Limb (tissue), 2 donors: ENCODE results near the gene RHBDD3.
"Not testable (repeated sequence)": the region's sequence is repeated elsewhere in the genome, so short reads cannot be mapped to it uniquely, and the experiment has no call there.

Source experiments
- DNase-seq, 2 donors: peaks; one replicate each; pipeline ENCODE4 v3.0.0-alpha.2; 2016; ENCODE audit errors: extremely low spot score in 2 of 2

RHBDD3 gene

DNA sequence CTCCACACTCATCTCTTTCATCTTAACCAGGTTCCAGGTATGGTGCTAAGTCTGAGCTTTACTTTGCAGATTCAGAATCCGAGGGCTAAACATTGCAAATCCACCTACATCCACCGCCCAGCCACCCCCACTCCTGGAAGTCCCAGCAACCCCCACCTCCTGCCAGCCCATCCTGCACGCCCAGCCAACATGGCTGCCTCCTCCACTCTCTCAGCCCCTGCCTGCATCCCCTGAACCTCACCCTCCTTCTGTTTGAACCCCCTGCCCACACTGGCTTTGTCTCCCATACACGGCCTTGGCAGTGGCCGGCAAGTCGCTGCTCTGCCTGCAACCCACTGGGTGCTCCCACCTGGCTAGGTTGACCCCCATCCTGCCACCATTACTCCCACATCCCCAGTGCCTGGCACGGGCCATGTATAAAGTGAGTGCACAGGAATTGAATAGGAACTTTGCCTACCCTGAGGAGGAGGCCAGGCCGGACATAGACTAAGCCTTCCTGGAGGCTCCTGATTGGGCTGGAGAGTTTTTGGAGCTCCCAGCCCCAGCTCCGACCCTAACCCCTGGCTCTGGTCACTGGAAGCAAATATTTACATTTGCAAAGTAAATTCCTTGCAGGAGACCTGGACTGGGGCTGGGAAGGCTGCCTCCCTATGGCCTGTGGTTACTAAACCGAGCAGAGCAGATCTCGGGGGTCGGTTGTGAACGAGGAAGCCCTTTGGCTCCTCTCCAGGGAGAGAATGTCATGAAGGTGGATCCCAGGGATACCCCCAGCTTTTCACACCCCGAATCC is 47.7 kb downstream of the RHBDD3 start:
- DNase-seq: no peak

DNA sequence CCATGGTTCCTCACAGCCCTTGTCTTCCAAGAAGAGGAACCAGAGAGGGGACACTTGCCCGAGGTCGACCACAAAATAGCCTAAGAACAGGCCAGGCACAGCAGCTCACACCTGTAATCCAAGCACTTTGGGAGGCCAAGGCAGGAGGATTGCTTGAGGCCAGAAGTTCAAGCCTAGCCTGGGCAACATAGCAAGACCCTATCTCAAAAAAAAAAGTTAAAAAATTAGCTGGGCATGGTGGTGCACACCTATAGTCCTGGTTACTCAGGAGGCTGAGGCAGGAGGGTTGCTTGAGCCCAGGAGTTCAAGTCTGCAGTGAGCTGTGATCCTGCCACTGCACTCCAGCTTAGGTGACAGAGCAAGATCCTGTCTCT is 48.4 kb downstream of the RHBDD3 start:
- not testable (repeated sequence) for DNase-seq

DNA sequence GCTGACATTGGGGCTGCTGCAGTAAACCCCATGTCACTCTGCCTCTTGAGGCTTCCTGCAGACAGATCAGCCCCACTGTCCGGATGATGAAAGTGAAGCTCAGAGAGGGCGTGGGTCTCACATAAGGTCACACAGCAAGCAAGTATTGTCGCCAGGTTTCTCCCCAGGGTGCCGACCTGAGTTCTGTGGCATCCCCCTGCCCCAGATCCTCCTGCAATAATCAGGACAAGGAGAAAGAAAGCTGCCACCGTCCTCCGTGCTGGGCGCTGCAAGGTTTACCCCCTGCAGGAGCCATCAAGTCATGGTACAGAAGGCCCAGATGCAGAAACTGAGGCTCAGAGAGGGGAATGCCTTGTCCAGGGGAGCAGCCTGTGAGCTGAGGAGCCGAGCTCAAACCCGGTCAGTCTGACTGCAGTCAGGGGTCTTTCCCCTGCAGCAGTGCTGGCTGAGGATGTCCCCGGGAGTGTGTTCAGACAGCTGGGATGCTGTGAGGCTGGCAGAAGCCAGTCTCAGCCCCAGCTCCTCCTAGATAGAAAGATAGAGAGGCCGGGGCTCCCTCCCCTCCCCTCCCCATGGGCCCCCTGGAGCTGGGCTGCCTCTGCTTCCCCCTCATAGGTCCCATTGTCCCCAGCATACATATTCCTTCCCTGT is 48.9 kb downstream of the RHBDD3 start:
- DNase-seq: no peak

DNA sequence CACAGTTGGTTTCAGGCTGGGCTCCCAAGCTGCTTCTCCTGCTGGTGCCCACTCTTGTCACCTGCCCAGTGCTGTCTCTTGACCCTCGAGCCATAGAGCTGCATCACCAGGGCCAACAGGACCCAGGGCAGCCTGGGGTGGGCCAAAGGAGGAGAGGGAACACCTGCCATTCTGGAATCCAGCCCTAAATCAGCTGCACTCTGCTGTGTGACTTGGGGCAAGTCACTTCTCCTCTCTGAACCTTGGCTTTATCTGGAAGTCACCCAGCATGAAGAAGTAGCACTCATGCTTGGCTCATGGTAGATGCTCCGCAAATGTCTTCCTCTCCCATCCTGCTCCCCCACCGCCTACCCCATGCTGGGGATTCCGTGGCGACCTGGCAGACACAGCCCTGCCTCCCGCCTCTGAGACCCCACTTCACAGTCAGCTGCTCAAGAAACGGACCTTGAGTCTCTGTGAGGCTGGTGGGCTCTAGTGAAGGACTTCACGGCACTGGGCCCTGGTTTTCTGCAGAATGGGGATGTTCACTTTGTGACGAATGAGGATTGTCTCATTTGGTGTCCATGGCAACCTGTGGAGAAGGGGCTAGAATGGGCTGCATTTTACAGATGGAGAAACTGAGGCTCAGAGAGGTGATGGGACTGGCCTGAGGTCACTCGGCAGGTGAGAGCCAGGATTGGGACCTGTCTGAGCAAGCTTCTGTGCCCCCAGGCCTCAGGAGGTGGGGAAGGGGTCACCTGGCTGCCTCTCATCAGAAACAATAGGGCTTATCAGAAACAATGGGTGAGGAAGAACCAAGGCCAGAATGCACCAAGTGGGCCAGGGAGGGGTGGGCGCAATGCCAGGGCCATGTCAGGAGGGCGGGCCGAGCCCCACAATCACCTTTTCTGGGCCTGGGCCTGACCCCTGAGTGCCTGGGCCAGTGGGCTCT is 49.7 kb downstream of the RHBDD3 start:
- no peak for DNase-seq

DNA sequence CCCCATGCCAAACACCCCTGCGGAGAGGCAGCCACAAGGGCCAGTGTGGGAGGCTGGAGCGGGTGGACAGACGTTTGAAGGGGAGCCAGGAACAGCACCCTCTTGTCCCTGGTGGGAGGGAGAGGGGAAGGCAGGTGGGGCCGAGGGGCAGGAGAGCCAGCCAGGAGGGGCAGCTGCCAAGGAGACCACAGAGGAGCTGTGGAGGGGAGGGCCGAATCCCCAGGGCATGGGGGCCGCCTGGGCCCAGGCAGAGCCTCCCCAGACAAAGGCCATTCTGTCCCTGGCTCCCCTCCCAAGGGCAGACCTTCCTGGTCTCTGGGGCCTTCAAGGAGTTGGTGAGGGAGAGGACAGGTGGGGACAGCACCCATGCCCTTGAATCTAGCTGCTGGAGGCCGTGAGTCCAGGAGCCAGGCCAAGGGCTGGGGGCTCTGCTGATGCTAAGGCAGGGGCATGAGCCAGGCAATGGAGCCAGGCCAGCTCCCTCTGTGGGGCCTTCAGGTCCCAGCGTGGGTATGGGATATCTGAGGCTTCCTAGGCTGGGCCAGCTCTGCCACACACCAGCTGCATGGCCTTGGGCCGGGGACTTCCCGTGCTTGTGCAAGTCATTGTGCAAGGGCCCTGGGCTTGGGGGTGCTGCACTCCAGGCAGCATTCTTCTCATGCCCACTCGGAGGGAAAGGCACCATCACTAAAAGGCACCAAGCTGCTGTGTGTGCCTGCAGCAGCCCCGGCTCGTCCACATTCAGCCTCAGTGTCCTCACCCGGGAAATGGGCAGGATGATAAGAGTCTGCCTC is 50.7 kb downstream of the RHBDD3 start:
- DNase-seq: no peak

DNA sequence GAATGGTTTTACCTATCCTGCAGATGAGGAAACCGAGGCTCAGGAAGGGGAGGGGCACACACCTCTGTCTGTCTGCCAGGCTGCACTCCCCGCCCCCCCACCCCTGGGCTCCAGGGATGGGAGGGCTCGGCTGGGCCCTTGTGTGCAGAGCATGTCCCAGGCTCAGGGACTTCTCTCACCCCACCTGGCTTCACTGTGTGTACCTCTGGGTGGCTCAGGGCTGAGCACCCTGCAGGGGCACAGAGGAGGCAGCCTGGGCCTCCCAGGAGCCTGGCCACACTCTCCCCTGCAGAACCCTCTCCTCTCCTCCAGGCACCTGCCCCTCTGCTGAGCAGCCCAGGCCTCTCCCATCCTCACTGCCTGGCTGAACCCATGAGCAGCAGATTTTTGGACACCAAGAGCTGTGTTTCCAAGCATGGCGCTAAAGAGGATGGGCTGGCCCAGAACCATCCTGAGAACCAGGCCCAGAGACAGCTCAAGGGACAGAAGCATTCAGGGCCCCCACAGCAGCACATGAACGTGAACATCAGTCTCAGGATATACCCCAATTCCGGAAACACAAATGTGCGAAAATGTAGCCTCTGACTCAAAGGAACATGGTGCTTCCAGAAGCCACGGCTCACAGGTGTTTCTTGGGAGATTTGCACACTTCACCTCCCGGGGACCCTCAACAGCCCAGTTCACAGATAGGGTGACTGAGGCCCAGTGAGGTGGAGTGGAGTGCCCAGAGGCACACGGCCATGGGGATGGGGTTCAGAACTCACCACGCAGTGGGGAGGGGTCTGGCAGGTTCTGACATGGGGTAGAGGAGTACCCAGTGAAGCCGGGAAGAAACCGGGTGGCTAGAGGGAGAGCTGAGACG is 51.5 kb downstream of the RHBDD3 start:
- no peak for DNase-seq

DNA sequence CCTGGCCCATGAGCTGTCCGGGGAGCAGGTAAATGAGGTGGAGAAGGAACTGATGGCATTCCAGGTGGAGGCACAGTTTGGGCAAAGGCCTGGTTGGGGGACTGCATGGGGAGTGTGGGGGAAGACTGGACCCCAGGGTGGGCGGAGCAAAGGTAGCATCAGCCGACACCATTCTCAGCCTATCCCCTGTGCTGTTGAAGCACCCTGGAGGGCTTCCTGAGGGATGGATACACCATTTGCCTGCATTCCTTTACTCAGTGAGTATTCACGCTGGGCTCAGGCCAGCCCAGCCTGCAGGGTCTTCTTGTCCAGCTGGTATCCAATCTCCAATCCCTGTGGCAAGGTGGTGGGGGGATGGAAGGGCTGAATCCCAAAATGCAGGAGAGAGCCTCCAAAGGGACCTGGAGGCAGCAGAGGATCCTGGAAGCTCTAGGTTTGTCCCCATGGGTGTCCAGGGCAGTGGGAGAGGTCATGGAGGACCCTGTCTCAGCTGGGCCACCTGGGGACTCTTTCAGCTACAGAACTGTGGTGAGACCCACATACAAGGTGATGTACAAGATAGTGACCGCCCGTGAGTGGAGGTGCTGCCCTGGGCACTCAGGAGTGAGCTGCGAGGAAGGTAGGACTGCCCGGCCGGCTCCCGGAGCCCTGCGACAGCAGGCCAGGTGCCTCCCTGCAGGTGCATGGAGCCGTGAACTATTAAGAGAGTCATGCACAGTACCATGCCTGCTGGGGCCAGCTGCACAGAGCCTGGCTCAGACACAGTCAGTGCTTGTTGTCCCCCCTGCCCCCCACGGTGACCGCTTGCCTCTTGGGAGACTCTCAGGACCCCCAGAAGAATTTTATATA is 52.5 kb downstream of the RHBDD3 start:
- DNase-seq: no peak

DNA sequence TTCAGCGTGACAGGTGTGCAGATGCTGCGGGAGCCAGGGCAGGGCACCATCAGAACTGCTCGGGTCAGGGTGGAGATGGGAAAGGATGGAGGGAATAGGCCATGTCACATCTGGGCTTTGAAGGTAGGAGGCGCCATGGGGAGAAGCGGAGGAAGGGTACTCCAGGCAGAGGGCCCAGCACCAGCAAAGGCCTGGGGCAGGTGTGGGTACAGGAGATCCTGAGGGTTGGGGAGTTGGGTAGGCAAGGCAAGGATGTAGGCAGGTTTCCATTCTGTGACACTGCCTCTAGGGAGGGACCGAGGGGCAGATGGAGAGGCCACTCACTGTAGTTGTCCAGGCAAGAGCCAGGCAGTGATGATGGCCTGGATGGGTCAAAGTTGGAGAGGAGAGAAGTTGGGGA is 53.5 kb downstream of the RHBDD3 start:
- DNase-seq: no peak

DNA sequence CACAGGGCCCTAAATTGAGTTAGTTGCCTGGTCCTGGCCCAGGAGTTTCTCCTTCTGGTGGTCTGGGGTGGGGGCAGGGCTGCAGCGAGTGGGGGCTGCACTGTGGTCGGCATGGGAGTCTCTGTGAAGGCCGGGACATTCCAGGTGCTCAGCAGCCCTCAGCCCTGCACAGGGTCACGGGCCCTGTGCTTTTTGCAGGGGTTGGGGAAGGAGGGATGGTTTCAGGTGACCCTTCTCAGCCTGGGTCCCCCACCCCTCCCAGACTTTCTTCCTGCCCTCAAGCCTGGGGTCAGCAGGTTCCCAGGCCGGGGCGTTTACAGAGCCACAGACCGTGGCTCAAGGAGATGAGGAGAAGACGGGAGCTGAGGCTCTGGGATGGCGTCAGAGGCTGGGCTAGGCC is 54.3 kb downstream of the RHBDD3 start:
- no peak for DNase-seq

DNA sequence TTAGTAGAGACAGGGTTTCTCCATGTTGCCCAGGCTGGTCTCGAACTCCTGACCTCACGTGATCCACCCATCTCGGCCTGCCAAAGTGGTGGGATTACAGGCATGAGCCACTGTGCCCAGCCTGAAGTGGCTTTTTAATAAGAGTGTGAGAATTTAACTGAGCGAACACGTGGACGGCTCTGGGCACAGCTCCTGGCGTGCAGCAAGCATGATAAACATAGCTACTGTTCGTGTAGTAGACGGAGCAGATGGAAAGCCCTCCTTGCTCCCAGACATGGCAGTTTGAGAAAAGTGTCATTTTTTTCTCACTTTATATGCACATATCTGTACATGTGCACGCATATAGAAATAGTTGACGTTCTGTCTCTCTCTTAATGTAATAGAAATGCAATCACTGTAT is 55.0 kb downstream of the RHBDD3 start:
- no peak for DNase-seq

DNA sequence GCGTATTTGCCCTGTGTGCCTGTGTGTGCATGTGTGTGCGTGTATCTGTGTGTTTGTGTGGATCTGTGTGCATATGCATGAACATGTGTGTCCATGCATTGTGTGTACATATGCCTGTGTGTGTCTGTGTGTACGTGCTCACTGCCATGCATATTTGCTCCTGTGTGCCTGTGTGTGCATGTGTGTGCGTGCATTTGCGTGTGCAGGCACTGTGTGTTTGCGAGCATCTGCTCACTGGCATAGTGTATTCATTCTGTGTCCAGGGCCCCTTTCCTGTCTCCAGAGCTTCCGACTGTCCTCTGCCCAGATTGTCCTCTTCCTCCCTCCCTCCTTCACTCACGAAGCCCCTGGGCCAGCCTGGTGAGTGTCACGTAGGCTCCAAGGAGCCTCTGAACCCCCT is 56.3 kb downstream of the RHBDD3 start:
- DNase-seq: no peak

DNA sequence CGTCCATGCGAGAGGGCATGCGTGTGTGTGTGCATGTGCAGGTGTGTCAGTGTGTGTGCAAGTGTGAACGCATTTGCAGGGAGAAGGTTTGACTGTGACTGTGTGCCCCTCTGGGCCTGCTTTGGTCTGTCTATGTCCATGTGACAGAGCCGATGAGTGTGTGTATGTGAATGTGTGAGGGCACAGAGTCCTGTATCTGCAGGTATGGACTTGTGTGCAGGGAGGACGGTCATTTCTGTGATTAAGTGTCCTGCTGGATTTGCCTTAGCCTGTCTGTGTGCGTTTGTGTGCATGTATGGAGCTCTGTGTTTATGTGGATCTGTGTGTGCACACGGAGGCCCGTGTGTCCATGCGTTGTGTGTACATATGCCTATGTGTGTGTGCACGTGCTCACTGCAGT is 56.7 kb downstream of the RHBDD3 start:
- no peak for DNase-seq
